ENCODE measurements around the gene LRIG3. TPM values are rescaled to one million over a fixed set of nuclear protein-coding genes. Genes with fewer than 3 reads are reported as not detected.

LRIG3 gene
- total and polyA plus RNA-seq, 5 donors from 2014 or later, result not detected

DNA sequence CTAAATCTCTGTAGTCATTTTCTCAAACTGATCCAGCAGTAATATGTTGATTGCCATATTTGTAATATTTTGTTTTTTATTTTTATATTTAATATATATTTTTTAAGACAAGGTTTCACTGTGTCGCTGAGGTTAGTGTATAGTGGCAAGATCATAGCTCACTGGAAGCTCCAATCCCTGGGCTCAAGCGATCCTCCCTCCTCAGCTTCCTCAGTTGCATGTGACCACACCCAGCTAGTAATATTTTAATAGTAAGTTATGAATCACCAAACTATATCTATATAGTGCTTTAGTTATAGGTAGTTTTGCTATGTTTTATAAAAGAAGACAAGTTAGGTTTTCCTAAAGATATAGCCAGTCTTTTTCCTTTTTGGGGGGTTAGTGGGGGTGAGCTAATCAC, 22.0 kb upstream of the LRIG3 start:
- no peaks in the 10 kb centered on the region for H3K4me1 Mint-ChIP-seq
- Histone ChIP-seq H3K36me3 (ENCODE audit: control insufficient read depth, insufficient read depth, low read length) (no peaks in the 10 kb centered on the region), H3K27me3 (ENCODE audit: control insufficient read depth, insufficient read depth, low read length) (no peaks in the 10 kb centered on the region), H3K4me1 (ENCODE audit: control insufficient read depth, insufficient read depth, low read length, poor library complexity, severe bottlenecking) (no peaks in the 10 kb centered on the region), H3K4me3 (ENCODE audit: low read depth, low read length) (no peak overlapping the region), H3K9me3 (ENCODE audit: control insufficient read depth in 2 of 2, low read length in 2 of 2) (no peaks in the 10 kb centered on the region), H3K27ac (ENCODE audit: insufficient read depth, low read length, poor library complexity, severe bottlenecking) (no peak overlapping the region)
- H3K9me3 Mint-ChIP-seq, result peaks cover 0 to 6% (median under 1%) of the 10 kb centered on the region in 7 donors
- ATAC-seq (ENCODE audit: low read depth in 2 of 2) (no peak), DNase-seq (no peak)
- H3K4me3 Mint-ChIP-seq, result no peak overlapping the region
- no peaks in the 10 kb centered on the region for H3K36me3 Mint-ChIP-seq
- H3K27ac Mint-ChIP-seq, result no peak overlapping the region
- no peaks in the 10 kb centered on the region for H3K27me3 Mint-ChIP-seq

DNA sequence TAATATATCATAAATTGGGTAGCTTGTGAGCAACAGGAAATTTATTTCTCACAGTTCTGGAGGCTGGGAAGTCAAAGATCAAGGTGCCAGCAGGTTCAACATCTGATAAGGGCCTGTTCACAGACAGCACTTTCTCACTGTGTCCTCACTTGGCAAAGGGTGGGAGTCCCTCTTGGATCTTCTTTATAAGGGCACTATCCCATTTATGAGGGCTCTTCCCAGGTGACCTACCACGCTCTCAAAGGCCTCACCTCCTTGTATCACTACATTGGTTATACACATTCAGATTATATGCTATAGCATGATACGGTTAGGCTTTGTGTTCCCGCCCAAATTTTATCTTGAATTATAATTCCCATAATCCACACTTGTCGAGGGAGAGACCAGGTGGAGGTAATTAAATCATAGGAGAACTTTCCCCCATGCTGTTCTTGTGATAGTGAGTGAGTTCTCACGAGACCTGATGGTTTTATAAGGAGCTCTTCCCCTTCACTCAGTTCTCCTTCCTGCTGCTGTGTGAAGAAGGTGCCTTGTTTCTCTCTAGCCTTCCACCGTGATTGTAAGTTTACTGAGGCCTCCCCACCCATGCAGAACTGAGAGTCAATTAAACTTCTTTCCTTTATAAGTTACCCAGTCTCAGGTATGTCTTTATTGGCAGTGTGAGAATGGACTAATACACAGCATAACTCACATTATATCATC, 19.2 kb upstream of the LRIG3 start:
- Mint-ChIP-seq H3K9me3 (peaks cover 0 to 2% (median 0%) of the 10 kb centered on the region in 7 donors), H3K4me3 (no peak overlapping the region), H3K27me3 (no peaks in the 10 kb centered on the region), H3K4me1 (no peaks in the 10 kb centered on the region), H3K27ac (no peak overlapping the region), H3K36me3 (no peaks in the 10 kb centered on the region)
- DNase-seq, result no peak
- no peak for ATAC-seq (ENCODE audit: low read depth in 2 of 2)
- no peak overlapping the region for H3K4me3 ChIP-seq (ENCODE audit: low read depth, low read length)
- H3K9me3 ChIP-seq (ENCODE audit: control insufficient read depth in 2 of 2, low read length in 2 of 2), result no peaks in the 10 kb centered on the region
- H3K27me3 ChIP-seq (ENCODE audit: control insufficient read depth, insufficient read depth, low read length), result no peaks in the 10 kb centered on the region
- no peaks in the 10 kb centered on the region for H3K36me3 ChIP-seq (ENCODE audit: control insufficient read depth, insufficient read depth, low read length)
- no peak overlapping the region for H3K27ac ChIP-seq (ENCODE audit: insufficient read depth, low read length, poor library complexity, severe bottlenecking)
- H3K4me1 ChIP-seq (ENCODE audit: control insufficient read depth, insufficient read depth, low read length, poor library complexity, severe bottlenecking), result no peaks in the 10 kb centered on the region

DNA sequence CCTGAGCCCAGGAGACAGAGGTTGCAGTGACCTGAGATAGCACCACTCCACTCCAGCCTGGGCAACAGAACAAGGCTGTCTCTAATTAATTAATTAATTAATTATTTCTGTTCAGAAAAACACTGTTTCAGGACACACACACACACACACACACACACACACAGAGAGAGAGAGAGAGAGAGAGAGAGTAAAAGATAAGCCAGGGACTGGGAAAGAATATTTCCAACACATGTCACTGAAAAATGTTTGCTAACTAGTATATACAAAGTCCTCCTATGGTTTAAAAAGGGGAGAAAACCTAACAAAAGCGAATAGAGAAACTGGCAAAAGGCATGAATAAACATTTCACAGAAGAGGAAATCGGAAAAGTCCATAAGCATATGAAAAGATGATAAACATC, 18.1 kb upstream of the LRIG3 start:
- Histone ChIP-seq H3K9me3 (ENCODE audit: control insufficient read depth in 2 of 2, low read length in 2 of 2) (no peaks in the 10 kb centered on the region), H3K27ac (ENCODE audit: insufficient read depth, low read length, poor library complexity, severe bottlenecking) (no peak overlapping the region), H3K36me3 (ENCODE audit: control insufficient read depth, insufficient read depth, low read length) (no peaks in the 10 kb centered on the region), H3K4me3 (ENCODE audit: low read depth, low read length) (no peak overlapping the region), H3K27me3 (ENCODE audit: control insufficient read depth, insufficient read depth, low read length) (no peaks in the 10 kb centered on the region), H3K4me1 (ENCODE audit: control insufficient read depth, insufficient read depth, low read length, poor library complexity, severe bottlenecking) (no peaks in the 10 kb centered on the region)
- Mint-ChIP-seq H3K27ac (no peak overlapping the region), H3K36me3 (no peaks in the 10 kb centered on the region), H3K9me3 (peaks cover 0 to 2% (median 0%) of the 10 kb centered on the region in 7 donors), H3K27me3 (no peaks in the 10 kb centered on the region), H3K4me3 (no peak overlapping the region), H3K4me1 (no peaks in the 10 kb centered on the region)
- DNase-seq, result no peak
- no peak for ATAC-seq (ENCODE audit: low read depth in 2 of 2)

DNA sequence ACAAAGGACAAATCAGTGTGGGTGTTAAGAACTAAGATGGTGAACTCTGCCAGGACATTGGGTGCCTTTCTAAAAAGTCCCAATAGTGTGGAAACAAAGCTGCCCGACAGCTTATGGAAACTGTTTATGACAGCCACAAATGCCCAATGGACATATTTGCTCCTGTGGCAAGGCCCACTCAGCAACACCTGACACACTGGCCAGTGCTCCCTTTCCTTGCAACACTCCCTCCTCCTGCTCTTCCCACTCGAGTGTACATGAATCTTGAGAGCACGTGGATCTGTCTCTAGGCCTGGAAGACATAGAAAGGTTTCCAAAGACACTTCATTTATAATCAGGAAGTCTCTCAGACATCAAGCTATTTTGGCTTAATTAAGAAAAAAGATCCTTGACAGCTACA, 14.2 kb upstream of the LRIG3 start:
- ATAC-seq (ENCODE audit: low read depth in 2 of 2), result no peak
- no peak overlapping the region for H3K4me3 Mint-ChIP-seq
- H3K4me1 Mint-ChIP-seq, result no peaks in the 10 kb centered on the region
- Histone ChIP-seq H3K27ac (ENCODE audit: insufficient read depth, low read length, poor library complexity, severe bottlenecking) (no peak overlapping the region), H3K36me3 (ENCODE audit: control insufficient read depth, insufficient read depth, low read length) (no peaks in the 10 kb centered on the region), H3K9me3 (ENCODE audit: control insufficient read depth in 2 of 2, low read length in 2 of 2) (no peaks in the 10 kb centered on the region), H3K4me3 (ENCODE audit: low read depth, low read length) (no peak overlapping the region), H3K27me3 (ENCODE audit: control insufficient read depth, insufficient read depth, low read length) (no peaks in the 10 kb centered on the region), H3K4me1 (ENCODE audit: control insufficient read depth, insufficient read depth, low read length, poor library complexity, severe bottlenecking) (no peaks in the 10 kb centered on the region)
- no peak for DNase-seq
- peaks cover 0 to 4% (median 0%) of the 10 kb centered on the region in 7 donors for H3K9me3 Mint-ChIP-seq
- no peak overlapping the region for H3K27ac Mint-ChIP-seq
- no peaks in the 10 kb centered on the region for H3K36me3 Mint-ChIP-seq
- H3K27me3 Mint-ChIP-seq, result no peaks in the 10 kb centered on the region

DNA sequence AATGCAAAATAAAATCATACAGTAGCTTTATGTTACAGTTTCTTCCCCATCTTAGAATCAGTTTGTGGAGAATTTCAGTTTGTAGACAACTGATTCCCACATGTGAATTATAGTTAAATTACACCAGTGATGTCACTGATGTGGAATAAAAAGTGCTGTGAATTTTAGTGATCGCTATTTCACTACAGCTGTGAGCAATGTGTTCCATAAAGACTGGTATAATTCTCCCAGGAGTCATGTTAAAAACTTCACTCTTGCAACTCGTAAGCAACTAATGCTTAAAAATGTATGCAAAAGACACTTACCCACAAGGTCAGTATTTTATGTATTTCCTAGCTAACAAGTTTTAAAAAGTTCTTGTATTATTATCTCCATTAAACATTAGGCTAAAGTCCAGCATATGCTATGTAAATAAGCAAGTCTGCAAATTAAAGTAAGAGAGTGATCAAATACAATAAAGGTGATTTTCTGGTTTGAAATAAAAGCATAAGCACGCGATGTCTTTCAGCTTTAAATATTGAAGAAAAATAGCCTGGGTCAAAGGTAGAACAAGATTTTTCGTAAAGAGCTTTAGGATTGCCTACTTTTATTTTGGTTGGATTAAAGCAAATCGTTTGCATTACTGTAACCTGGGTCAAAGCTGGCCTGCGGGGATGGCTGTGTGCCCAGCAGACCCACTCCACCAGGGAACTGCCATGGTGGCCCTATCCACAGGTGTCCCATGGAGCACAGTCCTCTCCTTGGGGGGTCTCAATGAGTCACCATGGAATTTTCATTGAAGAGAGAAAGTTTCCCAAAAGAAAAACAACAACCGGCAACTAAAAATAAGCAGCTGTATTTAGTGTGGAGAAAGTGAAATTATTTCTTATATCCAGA, 12.7 kb upstream of the LRIG3 start:
- DNase-seq (no peak), ATAC-seq (ENCODE audit: low read depth in 2 of 2) (no peak)
- Histone ChIP-seq H3K4me3 (ENCODE audit: low read depth, low read length) (no peak overlapping the region), H3K4me1 (ENCODE audit: control insufficient read depth, insufficient read depth, low read length, poor library complexity, severe bottlenecking) (no peaks in the 10 kb centered on the region), H3K9me3 (ENCODE audit: control insufficient read depth in 2 of 2, low read length in 2 of 2) (no peaks in the 10 kb centered on the region), H3K36me3 (ENCODE audit: control insufficient read depth, insufficient read depth, low read length) (no peaks in the 10 kb centered on the region), H3K27me3 (ENCODE audit: control insufficient read depth, insufficient read depth, low read length) (no peaks in the 10 kb centered on the region), H3K27ac (ENCODE audit: insufficient read depth, low read length, poor library complexity, severe bottlenecking) (no peak overlapping the region)
- H3K4me1 Mint-ChIP-seq, result no peaks in the 10 kb centered on the region
- H3K27me3 Mint-ChIP-seq, result no peaks in the 10 kb centered on the region
- H3K4me3 Mint-ChIP-seq, result no peak overlapping the region
- H3K9me3 Mint-ChIP-seq, result peaks cover 0 to 4% (median 0%) of the 10 kb centered on the region in 7 donors
- H3K36me3 Mint-ChIP-seq, result no peaks in the 10 kb centered on the region
- no peak overlapping the region for H3K27ac Mint-ChIP-seq

DNA sequence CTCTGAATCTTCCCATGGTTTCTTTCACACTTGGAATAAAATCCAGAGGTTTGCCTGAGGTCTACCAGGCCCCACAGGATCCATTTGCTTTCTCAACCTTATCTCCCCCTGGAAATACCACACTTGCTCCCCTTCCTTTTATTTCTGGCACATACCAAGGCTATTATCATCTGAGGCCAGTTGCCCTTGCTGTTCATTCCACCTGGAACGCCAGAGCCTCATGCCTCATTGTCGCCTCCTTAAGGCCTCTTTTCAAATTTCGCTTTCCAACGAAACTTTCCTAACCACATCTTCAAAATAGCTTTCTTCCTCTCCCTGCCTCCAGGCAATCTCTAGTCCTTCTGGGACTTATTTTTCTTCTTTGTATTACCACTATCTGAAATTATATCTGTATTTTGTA, 11.2 kb upstream of the LRIG3 start:
- Histone ChIP-seq H3K9me3 (ENCODE audit: control insufficient read depth in 2 of 2, low read length in 2 of 2) (no peaks in the 10 kb centered on the region), H3K27me3 (ENCODE audit: control insufficient read depth, insufficient read depth, low read length) (no peaks in the 10 kb centered on the region), H3K27ac (ENCODE audit: insufficient read depth, low read length, poor library complexity, severe bottlenecking) (no peak overlapping the region), H3K36me3 (ENCODE audit: control insufficient read depth, insufficient read depth, low read length) (no peaks in the 10 kb centered on the region), H3K4me3 (ENCODE audit: low read depth, low read length) (no peak overlapping the region), H3K4me1 (ENCODE audit: control insufficient read depth, insufficient read depth, low read length, poor library complexity, severe bottlenecking) (no peaks in the 10 kb centered on the region)
- DNase-seq (no peak), ATAC-seq (ENCODE audit: low read depth in 2 of 2) (no peak)
- H3K36me3 Mint-ChIP-seq, result no peaks in the 10 kb centered on the region
- no peaks in the 10 kb centered on the region for H3K4me1 Mint-ChIP-seq
- H3K27ac Mint-ChIP-seq, result no peak overlapping the region
- H3K27me3 Mint-ChIP-seq, result no peaks in the 10 kb centered on the region
- H3K9me3 Mint-ChIP-seq, result peaks cover 0 to 4% (median 0%) of the 10 kb centered on the region in 7 donors
- no peak overlapping the region for H3K4me3 Mint-ChIP-seq

DNA sequence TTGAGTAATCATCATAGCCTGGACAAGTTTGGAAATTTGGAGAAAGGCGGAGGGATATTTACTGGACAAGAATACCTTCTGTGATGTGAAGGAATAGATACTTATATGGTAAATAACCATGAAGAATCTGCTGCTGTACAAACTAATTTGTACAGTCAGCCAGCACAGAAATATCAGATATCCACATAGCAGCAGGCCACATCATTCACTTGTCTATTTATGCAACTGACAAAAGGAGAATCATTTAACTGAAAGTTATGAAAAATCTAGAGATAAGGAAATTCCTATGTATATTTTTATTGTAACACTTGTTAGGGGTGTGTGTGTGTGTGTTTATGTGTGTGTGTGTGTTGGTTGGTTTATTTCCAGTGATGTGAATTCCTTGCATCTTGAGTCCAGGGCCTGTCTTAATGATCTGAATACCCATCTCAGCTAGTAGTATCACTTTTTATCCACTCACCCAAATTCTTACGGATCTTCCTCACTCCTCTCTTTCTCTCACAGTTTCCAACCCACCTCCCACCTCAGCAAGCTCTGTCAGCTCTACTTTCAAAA, 10.5 kb upstream of the LRIG3 start:
- no peaks in the 10 kb centered on the region for H3K36me3 Mint-ChIP-seq
- no peak overlapping the region for H3K27ac Mint-ChIP-seq
- H3K4me3 Mint-ChIP-seq, result no peak overlapping the region
- H3K27me3 Mint-ChIP-seq, result no peaks in the 10 kb centered on the region
- ATAC-seq (ENCODE audit: low read depth in 2 of 2) (no peak), DNase-seq (no peak)
- H3K36me3 ChIP-seq (ENCODE audit: control insufficient read depth, insufficient read depth, low read length), result no peaks in the 10 kb centered on the region
- H3K4me1 Mint-ChIP-seq, result no peaks in the 10 kb centered on the region
- H3K4me3 ChIP-seq (ENCODE audit: low read depth, low read length), result no peak overlapping the region
- no peaks in the 10 kb centered on the region for H3K27me3 ChIP-seq (ENCODE audit: control insufficient read depth, insufficient read depth, low read length)
- no peaks in the 10 kb centered on the region for H3K9me3 ChIP-seq (ENCODE audit: control insufficient read depth in 2 of 2, low read length in 2 of 2)
- H3K4me1 ChIP-seq (ENCODE audit: control insufficient read depth, insufficient read depth, low read length, poor library complexity, severe bottlenecking), result no peaks in the 10 kb centered on the region
- H3K9me3 Mint-ChIP-seq, result peaks cover 0 to 4% (median 0%) of the 10 kb centered on the region in 7 donors
- H3K27ac ChIP-seq (ENCODE audit: insufficient read depth, low read length, poor library complexity, severe bottlenecking), result no peak overlapping the region

All from CD4-positive, CD25-positive, alpha-beta regulatory T cell (primary cell).